ENCODE results near the gene CDHR2. TPM values are rescaled to one million over a fixed set of nuclear protein-coding genes. Genes with fewer than 3 reads are reported as not detected.
A peak's percentile ranks its signal among the peaks of the same experiment; 100 is the strongest.

Gene CDHR2
- total RNA-seq, 1 experiment from 2014 or later, result 0.10 TPM

GRCh38 chr5:176535664-176536131 is 13.4 kb upstream of the CDHR2 start:
- no peaks in the 10 kb centered on the region for H3K27me3 ChIP-seq (ENCODE audit: insufficient read depth, low read length)
- H2AFZ ChIP-seq (ENCODE audit: low read depth, low read length, poor library complexity, severe bottlenecking), result no peak overlapping the region
- no peaks in the 10 kb centered on the region for H3K9me3 ChIP-seq (ENCODE audit: control insufficient read depth in 1 of 2, insufficient read depth in 1 of 2, low read depth in 1 of 2, low read length in 2 of 2)
- H3K4me2 ChIP-seq (ENCODE audit: low read length), result peak overlapping the region; percentile 100
- ChIA-PET POLR2A (interaction anchor here (1.0 kb wide), 1 partner anchor 12 kb away, joined by 3 read pairs; no protein-coding TSS in a partner anchor), RAD21 (ENCODE audit: low non-redundant PET in 1 of 2, low total read pairs in 2 of 2, uncharacterized antibody in 2 of 2, unreplicated experiment in 2 of 2) (no interaction called here), CTCF (no interaction called here)
- TSS peak; percentile 40 for BruUV-seq (replicated peaks)
- H3K27ac ChIP-seq (ENCODE audit: low read depth, low read length), result peak overlapping the region; percentile 89
- H3K9ac ChIP-seq (ENCODE audit: low read length), result peak overlapping the region; percentile 99
- intact Hi-C loops (cut with micrococcal nuclease), result loop anchor here (2.0 to 5.0 kb wide), 3 partner anchors 88 to 147 kb away; partner anchors contain the start of genes FAF2, HIGD2A and NOP16
- peaks cover 15 to 27% of the 10 kb centered on the region in 2 experiments; a peak in 3 of 4 replicates for H3K4me1 ChIP-seq (ENCODE audit: control insufficient read depth in 1 of 2, insufficient read depth in 2 of 2, low read length in 2 of 2)
- H3K9me2 ChIP-seq (ENCODE audit: insufficient read depth), result no peaks in the 10 kb centered on the region
- H3K36me3 ChIP-seq (ENCODE audit: control insufficient read depth in 1 of 2, insufficient read depth in 2 of 2, low read length in 2 of 2), result peaks cover 0 to 12% of the 10 kb centered on the region in 2 experiments; a peak in 1 of 4 replicates
- no peak for ATAC-seq
- peaks cover 45% of the 10 kb centered on the region for H3K79me2 ChIP-seq (ENCODE audit: insufficient read depth, low read length)
- no peaks in the 10 kb centered on the region for H4K20me1 ChIP-seq (ENCODE audit: insufficient read depth)
- DNase-seq (ENCODE audit: low read depth, low spot score), result no peak
- peak overlapping the region; percentile 79 to 99 for H3K4me3 ChIP-seq (replicated peaks in 1 of 2; ENCODE audit: low read depth in 1 of 2, low read length in 2 of 2)
- TF ChIP-seq POLR2A (IDR thresholded peaks at IDR 0.05; ENCODE audit: borderline replicate concordance, extremely low read depth, insufficient read depth, insufficient read length) (no peak), ZNF274 (IDR thresholded peaks at IDR 0.05; ENCODE audit: low read depth, low read length) (no peak), ATF3 (IDR thresholded peaks at IDR 0.05) (no peak), ZBTB33 (IDR thresholded peaks at IDR 0.05; ENCODE audit: extremely low read depth, insufficient replicate concordance, low read length) (no peak), TCF7L2 (IDR thresholded peaks at IDR 0.05; ENCODE audit: borderline replicate concordance, extremely low read depth, insufficient read depth, insufficient read length) (no peak), ELF1 (IDR thresholded peaks at IDR 0.05; ENCODE audit: borderline replicate concordance, low read depth) (no peak), EGR1 (IDR thresholded peaks at IDR 0.05; ENCODE audit: low read depth) (no peak), SRF (IDR thresholded peaks at IDR 0.05; ENCODE audit: low read depth) (no peak), REST (IDR thresholded peaks at IDR 0.05; ENCODE audit: low read depth) (no peak), MAX (IDR thresholded peaks at IDR 0.05) (no peak), CEBPB (IDR thresholded peaks at IDR 0.05; ENCODE audit: low read depth) (no peak)

All from HCT116 (cell line).